Activated T-helper 1 cell treated with Interleukin-2 at 50 U/mL for 16 hours (primary cell): ENCODE data around the gene TOE1.
"Not testable (repeated sequence)": the region's sequence is repeated elsewhere in the genome, so short reads cannot be mapped to it uniquely, and the experiment has no call there.

Experiments
- DNase-seq: peaks from one replicate; pipeline ENCODE4 v3.0.0-alpha.2; 2020; ENCODE audit warnings: low read depth

TOE1 gene

DNA sequence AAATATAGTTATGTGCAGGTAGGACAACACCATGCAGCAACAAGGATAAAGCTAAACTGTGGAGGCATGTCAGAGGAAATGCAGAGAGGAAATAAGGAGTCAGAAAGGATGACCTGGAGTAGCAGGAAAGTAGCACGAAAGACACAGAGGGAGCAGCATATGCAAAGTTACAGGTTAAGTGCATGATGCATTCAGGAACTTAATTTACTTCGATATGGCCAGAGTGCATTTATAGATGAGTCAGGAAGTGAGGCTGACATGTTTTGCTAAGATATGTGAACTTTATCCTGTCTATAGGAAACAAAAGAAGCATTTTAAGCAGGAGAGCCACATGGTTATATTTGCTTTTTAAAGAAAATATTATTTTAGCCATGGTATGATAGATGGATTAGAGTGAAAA lies 15.7 kb downstream of the TOE1 start:
- DNase-seq, result no peak

DNA sequence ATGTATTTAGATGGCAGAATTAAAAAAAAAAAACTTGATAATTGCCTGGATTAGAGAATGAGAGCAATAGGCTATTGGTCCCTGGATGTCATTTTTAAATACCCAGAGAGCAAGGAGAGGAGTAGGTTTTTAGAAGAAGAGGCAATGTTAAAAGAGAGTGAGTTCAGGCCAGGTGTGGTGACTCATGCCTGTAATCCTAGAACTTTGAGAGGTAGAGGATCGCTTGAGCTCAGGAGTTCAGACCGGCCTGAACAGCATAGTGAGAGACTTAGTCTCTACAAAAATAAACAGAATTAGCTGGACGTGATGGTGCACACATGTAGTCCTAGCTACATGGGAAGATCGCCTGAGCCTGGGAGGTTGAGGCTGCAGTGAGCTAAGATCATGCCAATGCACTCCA lies 16.2 kb downstream of the TOE1 start:
- DNase-seq, result no peak

- DNase-seq, result no peak
These were observed 20.0 kb downstream of the TOE1 start for GRCh38 chr1:45359882-45360513.

GRCh38 chr1:45360981-45361380 lies 21.0 kb downstream of the TOE1 start:
- DNase-seq, result not testable (repeated sequence)

DNA sequence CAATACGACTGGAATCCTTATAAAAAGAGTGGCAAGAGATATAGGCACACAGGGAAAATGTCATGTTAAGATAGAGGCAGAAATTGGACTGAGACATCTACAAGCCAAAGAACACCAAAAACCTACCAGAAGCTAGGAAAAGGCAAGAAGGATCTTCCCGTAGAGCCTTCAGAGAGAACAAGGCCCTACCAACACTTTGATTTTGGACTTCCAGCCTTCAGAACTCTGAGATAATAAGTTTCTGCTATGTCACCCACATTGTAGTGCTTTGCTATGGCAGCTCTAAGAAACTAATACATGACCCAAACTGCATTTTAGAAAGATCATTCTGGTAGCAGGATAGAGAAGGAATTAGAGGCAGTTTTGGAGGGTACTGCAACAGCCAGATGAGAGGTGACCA lies 24.3 kb downstream of the TOE1 start:
- no peak for DNase-seq

GRCh38 chr1:45365051-45365450 lies 25.1 kb downstream of the TOE1 start:
- DNase-seq, result no peak

DNA sequence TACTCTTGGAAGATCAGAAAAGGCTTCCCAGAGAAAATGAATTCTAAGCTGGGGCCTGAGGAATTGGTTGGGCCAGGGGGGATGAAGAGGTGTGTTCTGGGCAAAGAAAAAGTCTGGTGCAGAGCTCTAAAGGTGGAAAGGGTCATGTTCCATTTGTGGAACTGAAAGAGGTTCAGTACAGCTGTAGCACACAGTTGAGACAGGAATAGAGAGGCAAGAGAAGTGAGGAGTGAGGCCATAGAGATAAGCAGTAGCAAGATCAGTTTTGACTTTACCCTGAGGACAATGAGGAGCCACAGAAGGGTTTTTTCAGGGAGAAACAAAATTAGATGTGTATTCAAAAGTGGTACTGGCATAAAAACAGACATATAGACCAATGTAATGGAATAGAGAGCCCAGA lies 30.6 kb downstream of the TOE1 start:
- no peak for DNase-seq

- DNase-seq, result no peak
These were observed 33.6 kb downstream of the TOE1 start for GRCh38 chr1:45373573-45373972.

DNA sequence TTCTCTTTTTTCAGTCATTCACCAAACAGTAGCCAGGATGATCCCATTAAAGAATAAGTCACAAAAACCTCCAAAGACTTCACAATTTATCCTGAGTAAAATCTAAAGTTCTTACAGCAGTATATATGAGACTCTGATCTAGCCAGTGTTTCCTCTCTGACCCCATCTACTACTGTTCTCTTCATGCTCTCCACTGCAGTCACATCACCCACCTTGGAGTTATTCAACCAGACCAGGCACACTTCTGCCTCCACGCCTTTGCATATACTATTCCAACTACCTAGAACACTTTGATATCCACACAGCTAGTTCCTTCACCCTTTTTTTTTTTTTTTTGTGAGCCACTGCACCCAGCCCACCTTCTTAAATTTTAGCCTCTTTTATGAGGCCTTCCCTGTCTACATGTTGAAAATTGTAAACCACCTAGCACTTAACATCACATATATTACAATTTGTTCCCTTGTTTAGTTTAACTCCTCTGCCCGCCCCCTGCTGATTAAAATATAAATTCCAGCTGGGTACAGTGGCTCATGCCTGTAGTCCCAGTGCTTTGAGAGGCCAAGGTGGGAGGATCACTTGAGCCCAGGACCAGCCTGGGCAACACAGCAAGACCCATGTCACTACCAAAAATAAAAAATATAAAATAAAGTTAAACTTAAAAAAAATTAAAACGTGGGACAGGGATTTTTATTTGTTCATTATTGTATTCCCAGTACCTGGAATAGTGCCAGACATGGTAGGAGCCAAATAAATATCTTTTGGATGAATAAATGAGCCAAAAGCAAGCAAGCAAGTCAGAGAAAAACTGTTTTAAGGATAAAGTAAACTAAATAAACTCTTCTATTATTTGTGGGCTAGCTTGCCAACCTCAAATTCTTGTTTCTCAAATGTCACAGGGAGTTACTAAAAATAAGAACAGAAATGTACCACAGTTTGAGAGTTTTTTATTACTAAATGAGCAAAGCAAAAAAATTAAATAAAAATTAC lies 35.4 kb downstream of the TOE1 start:
- DNase-seq, result no peak

DNA sequence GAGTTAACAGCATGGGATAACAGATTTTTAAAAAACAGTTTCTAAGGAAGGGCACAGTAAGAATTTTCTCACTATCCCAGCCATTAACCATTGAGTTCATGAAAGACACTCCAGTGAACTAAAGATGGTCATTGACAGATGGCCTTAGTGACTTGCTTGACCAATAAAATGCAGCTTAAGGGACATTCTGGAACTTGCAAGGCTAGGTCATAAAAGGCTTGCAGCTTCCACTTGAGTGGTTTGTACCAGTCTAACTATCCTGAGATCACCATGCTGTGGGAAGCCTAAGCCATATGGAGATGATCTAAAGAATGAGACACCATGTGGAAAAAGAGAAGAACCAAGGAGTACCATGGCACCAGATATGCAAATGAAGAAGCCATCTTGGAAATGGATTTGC lies 38.2 kb downstream of the TOE1 start:
- no peak for DNase-seq

GRCh38 chr1:45379524-45379923 lies 39.6 kb downstream of the TOE1 start:
- DNase-seq, result no peak

DNA sequence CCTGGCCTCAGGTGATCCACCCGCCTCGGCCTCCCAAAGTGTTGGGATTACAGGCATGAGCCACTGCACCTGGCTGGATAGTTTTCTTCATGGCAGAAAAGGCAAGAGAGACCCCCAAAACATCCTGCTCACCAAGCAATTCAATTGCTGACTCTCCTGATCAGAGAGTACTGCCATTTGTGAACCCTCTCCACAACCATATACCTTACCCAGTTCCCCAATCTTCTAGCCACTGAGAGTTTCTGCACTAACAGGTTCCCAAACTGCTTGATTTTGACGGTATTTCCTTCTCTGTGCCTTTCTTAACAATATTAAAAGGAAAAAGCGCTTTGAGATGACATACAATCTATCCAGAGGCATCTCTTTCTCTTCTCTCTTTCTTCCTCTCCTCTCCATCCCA lies 40.2 kb downstream of the TOE1 start:
- no peak for DNase-seq

DNA sequence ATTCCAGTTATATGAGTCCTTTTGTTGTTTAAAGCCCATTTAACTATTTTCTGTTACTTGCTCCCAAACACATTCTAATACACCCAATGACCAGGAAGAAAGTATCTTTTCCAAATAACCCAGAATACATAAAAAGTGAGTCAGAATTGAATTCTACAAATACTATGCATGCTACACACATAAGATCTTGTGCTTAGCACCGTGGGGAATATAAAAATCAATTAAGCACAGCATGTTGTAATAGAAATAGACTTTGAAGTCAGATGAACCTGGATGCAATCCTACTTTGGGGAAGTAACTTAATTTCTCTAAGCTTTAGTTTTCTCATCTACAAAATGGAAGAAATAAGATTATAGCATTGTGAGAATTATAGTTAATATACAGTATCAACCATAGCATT lies 40.8 kb downstream of the TOE1 start:
- DNase-seq, result no peak

DNA sequence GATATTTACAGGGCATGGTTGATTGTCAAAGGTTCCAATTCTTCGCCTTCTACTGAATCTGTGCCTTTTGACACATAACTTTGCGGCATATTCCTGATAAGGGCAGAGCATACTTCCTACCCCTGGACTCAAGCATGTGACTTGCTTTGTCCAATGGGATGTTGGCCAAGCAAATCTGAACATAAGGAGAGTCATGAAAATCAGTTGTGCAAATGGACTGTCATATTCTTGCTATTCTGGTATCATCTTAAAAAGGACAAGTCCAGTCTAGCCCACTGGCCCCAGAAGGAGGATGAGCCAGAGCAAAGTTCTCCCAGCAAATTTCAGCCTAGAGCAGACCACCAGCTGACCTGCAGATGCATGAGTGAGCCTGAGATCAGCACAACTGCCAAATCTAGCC lies 41.3 kb downstream of the TOE1 start:
- DNase-seq, result no peak

GRCh38 chr1:45383191-45383590 lies 43.2 kb downstream of the TOE1 start:
- DNase-seq, result no peak

DNA sequence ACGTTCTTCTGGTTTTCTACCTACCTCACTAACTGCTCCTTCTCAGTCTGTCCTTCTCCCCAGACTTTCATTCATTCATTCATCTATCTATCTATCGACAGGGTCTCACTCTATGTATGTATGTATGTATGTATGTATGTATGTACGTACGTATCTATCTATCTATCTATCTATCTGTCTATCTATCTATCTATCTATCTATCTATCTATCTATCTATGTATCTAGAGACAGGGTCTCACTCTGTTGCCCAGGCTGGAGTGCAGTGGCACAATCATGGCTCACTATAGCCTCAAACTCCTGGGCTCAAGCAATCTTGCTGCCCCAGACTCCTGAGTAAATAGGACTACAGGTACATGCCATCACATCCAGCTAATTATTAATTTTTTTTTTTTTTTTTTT lies 44.2 kb downstream of the TOE1 start:
- DNase-seq, result not testable (repeated sequence)

- DNase-seq, result no peak
These were observed 45.3 kb downstream of the TOE1 start for GRCh38 chr1:45385302-45385701.

- DNase-seq, result no peak
These were observed 46.2 kb downstream of the TOE1 start for GRCh38 chr1:45386219-45386618.
